OCI-LY1 (cell line): ENCODE results near the gene TTC9.

Source experiments
- EZH2 ChIP-seq: fragments of 200-600 bp; sonication (generic), shearing (Covaris generic); IDR thresholded peaks from 2 replicates; pipeline ENCODE4 v1.8.0; 2017; ENCODE audit warnings: borderline replicate concordance, mixed run types, mild to moderate bottlenecking, antibody characterized with exemption, low read length, moderate library complexity, mixed read lengths
- TF ChIP-seq, protein P1 (sequence below): fragments of 200-600 bp; sonication (generic), shearing (Covaris generic); IDR thresholded peaks from 2 replicates; pipeline ENCODE4 v1.5.1; 2017; ENCODE audit warnings: mild to moderate bottlenecking, antibody characterized with exemption, low read length, moderate library complexity, mixed read lengths

DNA sequence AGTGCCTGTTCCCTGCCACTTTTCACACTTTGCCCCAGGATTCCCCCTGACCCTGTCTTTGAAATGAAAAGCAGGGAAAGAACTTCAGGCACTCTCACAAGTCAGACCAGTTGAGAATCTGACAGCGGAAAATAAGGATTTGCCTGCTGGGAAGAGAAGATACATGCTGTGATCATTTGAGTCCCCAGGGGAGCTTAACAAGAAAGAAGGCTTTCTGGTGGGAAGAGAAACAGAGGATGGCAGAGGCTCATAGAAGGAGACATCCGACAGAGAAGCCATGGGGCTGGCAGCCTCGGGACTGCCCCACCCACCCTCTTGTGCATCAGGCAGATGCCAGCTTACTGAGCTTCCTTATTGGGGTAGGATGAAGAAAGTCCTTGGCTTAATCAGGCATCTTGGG lies 11.9 kb downstream of the TTC9 start:
- TF ChIP-seq, protein P1, sequence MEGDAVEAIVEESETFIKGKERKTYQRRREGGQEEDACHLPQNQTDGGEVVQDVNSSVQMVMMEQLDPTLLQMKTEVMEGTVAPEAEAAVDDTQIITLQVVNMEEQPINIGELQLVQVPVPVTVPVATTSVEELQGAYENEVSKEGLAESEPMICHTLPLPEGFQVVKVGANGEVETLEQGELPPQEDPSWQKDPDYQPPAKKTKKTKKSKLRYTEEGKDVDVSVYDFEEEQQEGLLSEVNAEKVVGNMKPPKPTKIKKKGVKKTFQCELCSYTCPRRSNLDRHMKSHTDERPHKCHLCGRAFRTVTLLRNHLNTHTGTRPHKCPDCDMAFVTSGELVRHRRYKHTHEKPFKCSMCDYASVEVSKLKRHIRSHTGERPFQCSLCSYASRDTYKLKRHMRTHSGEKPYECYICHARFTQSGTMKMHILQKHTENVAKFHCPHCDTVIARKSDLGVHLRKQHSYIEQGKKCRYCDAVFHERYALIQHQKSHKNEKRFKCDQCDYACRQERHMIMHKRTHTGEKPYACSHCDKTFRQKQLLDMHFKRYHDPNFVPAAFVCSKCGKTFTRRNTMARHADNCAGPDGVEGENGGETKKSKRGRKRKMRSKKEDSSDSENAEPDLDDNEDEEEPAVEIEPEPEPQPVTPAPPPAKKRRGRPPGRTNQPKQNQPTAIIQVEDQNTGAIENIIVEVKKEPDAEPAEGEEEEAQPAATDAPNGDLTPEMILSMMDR, result no peak
- no peak for TF ChIP-seq EZH2
